NCI-H2081 treated with DMSO at 0.1 percent for 48 hours (cell line): ENCODE measurements around the gene FBXO34.

Experiments used
- DNase-seq: peaks from one replicate; lab custom pipeline; 2025; lab: John Stamatoyannopoulos, UW

The FBXO34 gene

DNA sequence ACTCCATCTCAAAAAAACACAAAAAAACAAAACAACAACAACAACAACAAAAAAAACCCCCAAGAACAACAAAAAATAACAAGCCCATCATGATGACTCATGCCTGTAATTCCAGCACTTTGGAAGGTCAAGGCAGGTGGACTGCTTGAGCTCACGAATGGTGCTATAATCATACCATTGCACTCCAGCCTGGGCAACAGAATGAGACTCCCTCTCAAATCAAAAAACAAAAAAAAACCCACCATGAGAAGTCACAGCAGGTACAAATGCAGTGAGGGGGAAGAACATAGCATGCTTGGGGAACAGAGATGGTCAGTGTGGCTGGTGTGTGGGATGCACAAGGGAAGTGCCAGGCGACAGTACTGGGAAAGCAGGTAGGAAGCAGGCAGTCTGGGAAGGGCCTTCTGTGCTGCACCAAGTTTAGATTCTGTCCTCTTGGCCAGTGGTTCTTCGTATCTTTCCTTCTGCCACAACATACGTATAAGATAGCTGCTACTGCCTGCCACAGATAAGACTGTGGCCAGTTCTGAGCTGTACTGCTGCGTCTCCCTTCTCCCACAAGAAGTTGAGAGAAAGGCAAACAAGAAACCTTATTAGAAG is 112.4 kb downstream of the FBXO34 start:
- no peak for DNase-seq

- no peak for DNase-seq
Measured at GRCh38 chr14:55384536-55384935, 113.3 kb downstream of the FBXO34 start.

GRCh38 chr14:55386037-55386808 is 115.0 kb downstream of the FBXO34 start:
- no peak for DNase-seq

DNA sequence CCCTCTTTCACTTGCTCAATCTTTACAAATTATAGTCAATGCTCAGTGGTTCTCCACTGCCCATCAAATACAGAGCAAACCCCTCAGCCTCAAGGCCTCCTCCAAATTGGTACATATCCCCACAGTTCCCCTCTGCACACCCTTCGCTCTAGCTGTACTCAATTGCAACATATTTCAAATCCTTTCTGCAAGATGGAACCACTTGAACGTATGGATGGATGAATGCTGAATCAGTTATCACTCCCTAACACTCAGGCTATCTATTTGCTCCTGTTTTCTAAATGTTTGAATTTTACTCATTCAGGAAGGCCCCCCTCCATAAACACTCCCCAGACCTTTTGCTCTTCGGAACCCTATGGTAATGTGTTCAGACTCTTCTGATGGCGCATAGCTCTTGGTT is 115.9 kb downstream of the FBXO34 start:
- DNase-seq, result no peak

DNA sequence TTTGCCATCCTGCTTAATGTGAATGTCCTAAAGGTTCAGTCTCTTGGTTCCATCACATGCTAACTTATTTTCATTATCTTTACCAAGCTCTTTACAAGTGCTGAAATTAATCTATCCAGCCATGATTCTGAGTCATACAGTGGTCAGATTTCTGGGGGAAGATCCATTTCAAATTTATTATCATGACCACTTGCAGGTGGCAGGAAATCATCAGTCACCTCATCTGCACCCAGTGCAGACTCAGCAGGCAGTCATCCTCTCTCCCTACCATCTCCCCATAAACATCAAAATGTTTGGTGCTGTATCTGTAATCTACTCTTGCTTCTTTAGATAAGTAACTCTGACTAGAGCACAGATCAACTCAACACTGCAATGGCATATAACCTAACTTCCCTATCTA is 116.9 kb downstream of the FBXO34 start:
- no peak for DNase-seq

DNA sequence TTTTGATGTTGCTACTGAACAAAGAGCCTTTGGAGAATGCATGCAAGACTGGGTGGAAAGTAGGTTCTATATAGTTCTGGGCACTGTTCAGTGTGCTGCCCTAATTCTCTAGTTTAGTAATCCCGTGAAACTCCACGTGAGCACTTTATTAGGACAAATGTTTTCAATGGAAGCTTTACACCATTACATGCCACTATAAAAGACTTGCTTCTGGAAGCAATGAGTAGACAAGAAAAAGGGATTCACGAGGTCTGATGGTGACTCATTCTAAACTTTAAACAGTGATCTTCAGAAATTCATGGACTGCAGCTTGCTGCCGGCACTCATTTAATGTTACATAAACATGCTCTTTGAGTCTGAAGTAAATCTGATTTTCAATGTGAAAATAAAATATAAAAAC is 118.1 kb downstream of the FBXO34 start:
- DNase-seq, result no peak

- DNase-seq, result no peak
Measured at GRCh38 chr14:55398679-55399078, 127.5 kb downstream of the FBXO34 start.

DNA sequence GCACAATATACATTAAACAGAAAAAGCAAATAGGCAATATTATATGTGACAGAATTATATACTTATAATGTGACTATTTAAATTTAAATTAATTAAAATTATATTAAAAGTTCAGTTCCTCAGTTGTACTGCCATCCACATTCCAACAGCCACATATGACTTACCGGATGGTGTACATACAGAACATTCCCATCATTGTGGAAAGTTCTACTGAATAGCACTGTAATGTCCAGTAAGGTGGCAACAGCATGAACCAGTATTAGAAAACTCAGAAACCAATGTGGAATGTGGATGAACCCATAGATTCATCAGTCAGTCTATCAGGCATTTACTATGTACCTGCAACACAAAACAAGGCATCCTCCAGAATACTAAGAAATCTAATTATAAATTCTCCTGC is 128.0 kb downstream of the FBXO34 start:
- DNase-seq, result no peak

- no peak for DNase-seq
Measured at GRCh38 chr14:55399852-55400251, 128.6 kb downstream of the FBXO34 start.

- no peak for DNase-seq
Measured at GRCh38 chr14:55401751-55402150, 130.5 kb downstream of the FBXO34 start.
